GM18951 (cell line): ENCODE data around the gene TAF5L.

Source experiments
- POLR2A ChIP-seq: IDR thresholded peaks from 4 replicates; pipeline ENCODE4 v1.6.1; 2011; ENCODE audit warnings: mild to moderate bottlenecking; ENCODE audit not compliant: insufficient read length, insufficient read depth; ENCODE audit errors: extremely low read depth
- in situ Hi-C: fragments of 300-500 bp; cut with MboI; formaldehyde crosslinking; loops from one replicate; pipeline ENCODE4 v1.12.0; 2022; ENCODE audit warnings: low sequenced_read_pairs, mixed read lengths, inconsistent platforms; ENCODE audit not compliant: unreplicated experiment

TAF5L gene

GRCh38 chr1:229550812-229551567 lies 74.9 kb downstream of the TAF5L start:
- TF ChIP-seq POLR2A = no peak
- in situ Hi-C loops = no loop called here

DNA sequence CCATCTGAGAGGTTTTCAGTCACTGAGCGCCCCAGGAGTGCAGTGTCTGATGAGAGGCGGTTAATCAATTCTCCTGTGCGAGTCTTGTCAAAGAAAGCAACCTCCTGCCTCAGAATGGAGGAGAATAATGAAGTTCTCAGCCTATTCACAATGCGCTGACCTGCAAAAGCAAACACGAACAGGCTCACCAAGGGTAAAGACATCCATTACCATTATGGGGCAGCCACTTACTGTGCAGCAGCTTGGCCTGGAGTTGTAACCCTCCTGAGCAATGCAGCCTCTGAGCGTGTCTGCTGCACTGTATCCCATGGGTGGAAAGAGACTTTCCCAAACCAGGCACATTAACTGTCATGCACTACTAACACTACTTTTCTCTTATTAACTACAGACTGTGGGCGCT lies 78.4 kb downstream of the TAF5L start:
- in situ Hi-C loops = no loop called here

GRCh38 chr1:229544587-229544986 lies 81.3 kb downstream of the TAF5L start:
- no peak for TF ChIP-seq POLR2A
- in situ Hi-C loops = no loop called here

More for the DNA sequence above, 78.4 kb downstream of the TAF5L start:
- no peak for TF ChIP-seq POLR2A
